GM19397 (cell line): ENCODE results near the gene FGF1.

Source experiments
- ATAC-seq: cut with Tn5 transposase; IDR thresholded peaks from one replicate; pipeline ENCODE4 v1.9.1; 2021; ENCODE audit warnings: mild to moderate bottlenecking, moderate library complexity; ENCODE audit not compliant: unreplicated experiment

Gene FGF1

DNA sequence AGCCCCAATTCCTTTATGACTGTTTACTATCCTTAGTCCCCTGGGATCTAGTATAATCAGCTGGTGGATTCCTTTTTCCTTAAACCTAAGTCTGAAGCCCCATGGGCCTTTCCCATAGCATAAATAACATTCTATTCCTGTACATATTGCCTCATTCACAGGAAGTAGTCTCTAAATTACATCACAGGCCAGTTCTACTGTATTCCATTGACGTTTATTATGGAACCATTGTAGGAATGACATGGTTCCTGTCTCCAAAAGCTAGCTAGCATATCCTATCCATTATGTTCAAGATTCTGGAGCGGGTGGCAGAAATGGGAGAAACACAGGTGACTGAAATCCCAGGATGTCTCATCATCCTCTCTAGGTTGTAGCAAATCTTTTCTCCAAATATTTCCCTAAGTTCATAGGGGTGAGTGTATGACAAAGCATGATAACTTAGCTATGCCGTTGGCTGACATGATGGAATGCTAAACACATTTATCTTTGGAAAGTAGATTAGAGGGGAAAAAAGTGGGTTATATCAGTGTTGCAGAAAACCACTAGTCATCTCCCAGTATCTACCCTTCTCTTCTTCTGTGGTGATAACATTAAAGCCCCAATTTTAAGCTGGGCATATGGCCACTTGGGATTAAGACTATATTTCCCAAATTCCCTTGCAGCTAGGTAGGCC is 140.1 kb downstream of the FGF1 start:
- ATAC-seq, result no peak

DNA sequence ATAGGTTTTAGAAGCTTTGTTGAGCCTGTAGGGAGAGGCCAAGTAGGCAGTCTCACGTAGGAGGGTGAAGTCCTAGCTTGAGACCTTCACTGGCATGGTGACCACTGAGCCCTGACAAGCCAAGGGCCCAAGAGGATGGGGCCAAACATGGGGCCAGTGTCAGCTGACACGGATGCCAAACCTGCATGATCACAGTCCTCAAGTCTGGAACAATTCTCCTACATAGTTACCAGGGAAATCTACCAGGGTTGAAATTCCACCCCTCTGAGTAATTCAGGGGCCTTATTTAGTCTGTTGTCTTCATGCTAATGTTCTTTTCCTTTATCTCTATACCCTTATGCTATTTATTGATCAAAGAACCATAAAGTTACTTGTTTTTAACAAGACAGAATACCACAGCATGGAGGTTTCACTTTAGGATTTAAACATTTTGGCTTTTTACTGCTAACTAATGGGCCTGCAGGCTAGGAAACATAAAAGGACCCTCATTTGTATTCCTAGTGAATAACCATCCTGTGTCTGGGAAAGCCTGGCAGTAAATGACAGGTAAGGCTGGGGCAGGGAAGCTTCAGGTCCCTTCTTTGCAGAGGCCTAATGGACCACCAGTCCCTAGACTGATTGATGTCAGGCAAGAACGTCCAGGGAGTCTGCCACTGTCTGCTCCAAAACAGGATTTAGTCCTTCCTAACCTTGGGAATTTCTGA is 140.8 kb downstream of the FGF1 start:
- no peak for ATAC-seq

DNA sequence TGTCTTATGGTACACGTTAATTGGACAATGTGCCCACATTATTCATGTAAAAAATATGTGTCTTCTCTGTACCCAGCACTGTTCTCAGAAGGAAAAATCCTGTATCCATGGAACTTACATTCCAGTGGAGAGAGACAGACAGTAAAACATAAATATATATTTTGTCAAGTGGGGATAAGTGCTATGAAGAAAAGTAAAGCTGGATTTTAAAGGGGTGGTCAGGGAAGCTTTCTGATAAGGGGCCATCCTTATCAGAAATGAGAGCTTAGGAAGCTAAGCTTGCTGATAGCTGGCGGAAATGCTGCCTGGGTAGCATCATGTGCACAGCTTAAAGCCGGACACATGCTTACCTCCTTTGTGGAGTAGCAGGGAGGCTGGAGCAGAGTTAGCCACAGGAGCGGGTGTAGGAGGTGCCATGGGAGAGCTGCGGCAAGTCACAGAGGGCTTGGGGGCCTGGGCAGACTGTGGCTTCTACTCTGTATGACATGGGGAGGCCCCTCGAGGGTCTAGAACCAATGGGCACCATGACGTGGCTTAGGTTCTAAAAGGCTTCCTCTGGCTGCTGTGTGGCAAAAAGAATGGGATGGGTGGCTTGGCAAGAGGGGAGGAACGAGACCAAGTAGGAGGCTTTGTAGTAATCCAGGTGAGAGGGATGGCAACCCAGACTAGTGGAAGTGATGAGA is 141.7 kb downstream of the FGF1 start:
- ATAC-seq, result no peak

DNA sequence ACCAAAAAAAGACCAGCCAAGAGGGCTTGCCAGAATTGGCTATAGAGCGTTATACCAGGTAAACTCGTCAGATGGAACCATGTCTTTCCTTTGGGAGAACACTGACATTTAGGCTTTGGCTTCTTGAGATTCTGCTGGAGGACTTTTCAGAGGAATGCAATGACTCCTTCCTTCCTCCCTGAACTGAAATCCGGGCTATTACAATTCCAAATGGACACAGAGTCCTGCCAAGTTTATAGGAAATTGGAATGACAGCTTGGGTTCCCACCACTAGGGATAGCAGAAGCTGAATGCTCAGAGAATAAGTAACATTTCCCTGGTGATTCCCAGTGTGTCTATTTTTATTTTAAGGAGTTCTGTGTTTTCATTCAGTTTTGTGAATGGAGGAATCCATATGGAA is 143.0 kb downstream of the FGF1 start:
- ATAC-seq, result no peak
